ENCODE data around the gene WDR64. TPM values are rescaled to one million over a fixed set of nuclear protein-coding genes. Genes with fewer than 3 reads are reported as not detected.

The WDR64 gene
- polyA plus RNA-seq, 1 donor from 2014 or later = 0.21 TPM

DNA sequence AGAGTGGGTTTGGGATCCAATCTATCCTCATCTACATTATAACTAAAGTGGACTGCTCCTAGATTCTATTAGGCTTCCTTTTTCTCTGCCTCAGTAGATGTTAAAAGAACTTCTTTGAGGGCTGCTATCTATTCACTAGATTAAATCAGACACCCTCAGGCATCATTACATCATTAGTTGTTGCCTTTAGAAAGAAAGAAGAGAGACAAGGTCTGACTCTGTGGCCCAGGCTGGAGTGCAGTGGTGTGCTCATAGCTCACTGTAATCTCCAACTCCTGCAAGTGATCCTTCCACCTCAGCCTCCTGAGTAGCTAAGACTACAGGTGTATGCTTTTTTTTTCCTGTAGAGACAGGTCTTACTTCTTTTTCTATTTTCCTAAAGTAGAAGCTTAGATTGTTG, 124.8 kb downstream of the WDR64 start:
- no peaks in the 10 kb centered on the region for H3F3A ChIP-seq (ENCODE audit: insufficient read depth, low read length, poor library complexity, severe bottlenecking)
- H3K9me3 ChIP-seq (ENCODE audit: low read length) = no peaks in the 10 kb centered on the region
- H3K27me3 ChIP-seq (ENCODE audit: insufficient read depth, low read depth, low read length) = no peaks in the 10 kb centered on the region
- H3K9ac ChIP-seq (ENCODE audit: low read length) = no peak overlapping the region
- H2AFZ ChIP-seq (ENCODE audit: low read depth, low read length) = no peak overlapping the region
- H3K9me2 ChIP-seq (ENCODE audit: insufficient read depth, low read length) = no peaks in the 10 kb centered on the region
- TF ChIP-seq TAF1 (IDR thresholded peaks at IDR 0.05; ENCODE audit: low read depth) (no peak), POLR2AphosphoS5 (IDR thresholded peaks at IDR 0.05) (no peak), RAD21 (conservative IDR thresholded peaks at IDR 0.05) (no peak), MXI1 (conservative IDR thresholded peaks at IDR 0.05; ENCODE audit: poor library complexity, severe bottlenecking) (no peak), CTCF (IDR thresholded peaks at IDR 0.05; ENCODE audit: poor library complexity, severe bottlenecking) (no peak), EZH2 (IDR thresholded peaks at IDR 0.05; ENCODE audit: borderline replicate concordance, insufficient read depth, low read length, poor library complexity, severe bottlenecking) (no peak), SMC3 (conservative IDR thresholded peaks at IDR 0.05; ENCODE audit: poor library complexity) (no peak), EP300 (conservative IDR thresholded peaks at IDR 0.05; ENCODE audit: poor library complexity, severe bottlenecking) (no peak)
- TF ChIP-seq, protein P1, sequence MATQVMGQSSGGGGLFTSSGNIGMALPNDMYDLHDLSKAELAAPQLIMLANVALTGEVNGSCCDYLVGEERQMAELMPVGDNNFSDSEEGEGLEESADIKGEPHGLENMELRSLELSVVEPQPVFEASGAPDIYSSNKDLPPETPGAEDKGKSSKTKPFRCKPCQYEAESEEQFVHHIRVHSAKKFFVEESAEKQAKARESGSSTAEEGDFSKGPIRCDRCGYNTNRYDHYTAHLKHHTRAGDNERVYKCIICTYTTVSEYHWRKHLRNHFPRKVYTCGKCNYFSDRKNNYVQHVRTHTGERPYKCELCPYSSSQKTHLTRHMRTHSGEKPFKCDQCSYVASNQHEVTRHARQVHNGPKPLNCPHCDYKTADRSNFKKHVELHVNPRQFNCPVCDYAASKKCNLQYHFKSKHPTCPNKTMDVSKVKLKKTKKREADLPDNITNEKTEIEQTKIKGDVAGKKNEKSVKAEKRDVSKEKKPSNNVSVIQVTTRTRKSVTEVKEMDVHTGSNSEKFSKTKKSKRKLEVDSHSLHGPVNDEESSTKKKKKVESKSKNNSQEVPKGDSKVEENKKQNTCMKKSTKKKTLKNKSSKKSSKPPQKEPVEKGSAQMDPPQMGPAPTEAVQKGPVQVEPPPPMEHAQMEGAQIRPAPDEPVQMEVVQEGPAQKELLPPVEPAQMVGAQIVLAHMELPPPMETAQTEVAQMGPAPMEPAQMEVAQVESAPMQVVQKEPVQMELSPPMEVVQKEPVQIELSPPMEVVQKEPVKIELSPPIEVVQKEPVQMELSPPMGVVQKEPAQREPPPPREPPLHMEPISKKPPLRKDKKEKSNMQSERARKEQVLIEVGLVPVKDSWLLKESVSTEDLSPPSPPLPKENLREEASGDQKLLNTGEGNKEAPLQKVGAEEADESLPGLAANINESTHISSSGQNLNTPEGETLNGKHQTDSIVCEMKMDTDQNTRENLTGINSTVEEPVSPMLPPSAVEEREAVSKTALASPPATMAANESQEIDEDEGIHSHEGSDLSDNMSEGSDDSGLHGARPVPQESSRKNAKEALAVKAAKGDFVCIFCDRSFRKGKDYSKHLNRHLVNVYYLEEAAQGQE (IDR thresholded peaks at IDR 0.05; ENCODE audit: borderline replicate concordance) = no peak
- H3K4me2 ChIP-seq (ENCODE audit: low read length) = no peak overlapping the region
- no peak overlapping the region for H3K4me3 ChIP-seq (ENCODE audit: low read length)
- no peaks in the 10 kb centered on the region for H3K79me2 ChIP-seq (replicated peaks; ENCODE audit: insufficient read depth, low read length)
- H3K36me3 ChIP-seq (ENCODE audit: insufficient read depth, low read length) = no peaks in the 10 kb centered on the region
- H3K27ac ChIP-seq (ENCODE audit: low read length) = no peak overlapping the region
- H4K20me1 ChIP-seq (ENCODE audit: insufficient read depth) = no peaks in the 10 kb centered on the region

- TF ChIP-seq MXI1 (conservative IDR thresholded peaks at IDR 0.05; ENCODE audit: poor library complexity, severe bottlenecking) (no peak), RAD21 (conservative IDR thresholded peaks at IDR 0.05) (no peak), TAF1 (IDR thresholded peaks at IDR 0.05; ENCODE audit: low read depth) (no peak), EP300 (conservative IDR thresholded peaks at IDR 0.05; ENCODE audit: poor library complexity, severe bottlenecking) (no peak), POLR2AphosphoS5 (IDR thresholded peaks at IDR 0.05) (no peak)
- H3K9ac ChIP-seq (ENCODE audit: low read length) = no peak overlapping the region
- H3K9me3 ChIP-seq (ENCODE audit: low read length) = no peaks in the 10 kb centered on the region
- H3K4me3 ChIP-seq (ENCODE audit: low read length) = no peak overlapping the region
- H2AFZ ChIP-seq (ENCODE audit: low read depth, low read length) = no peak overlapping the region
- H3F3A ChIP-seq (ENCODE audit: insufficient read depth, low read length, poor library complexity, severe bottlenecking) = no peaks in the 10 kb centered on the region
- no peak overlapping the region for H3K4me2 ChIP-seq (ENCODE audit: low read length)
- H3K9me2 ChIP-seq (ENCODE audit: insufficient read depth, low read length) = no peaks in the 10 kb centered on the region
- H3K27me3 ChIP-seq (ENCODE audit: insufficient read depth, low read depth, low read length) = no peaks in the 10 kb centered on the region
- no peaks in the 10 kb centered on the region for H3K79me2 ChIP-seq (replicated peaks; ENCODE audit: insufficient read depth, low read length)
- no peaks in the 10 kb centered on the region for H3K36me3 ChIP-seq (ENCODE audit: insufficient read depth, low read length)
- H4K20me1 ChIP-seq (ENCODE audit: insufficient read depth) = no peaks in the 10 kb centered on the region
- no peak overlapping the region for H3K27ac ChIP-seq (ENCODE audit: low read length)
These were observed 126.0 kb downstream of the WDR64 start for GRCh38 chr1:241778117-241778516.

Measured in neural cell (in vitro differentiated cells).